GM04504 (cell line): ENCODE data around the gene MSL3.
A peak's percentile ranks its signal among the peaks of the same experiment; 100 is the strongest.

Experiments
- DNase-seq: peaks from one replicate; pipeline ENCODE4 v3.0.0-alpha.2; 2012; ENCODE audit warnings: low read depth

Gene MSL3

GRCh38 chrX:11757719-11758399 is at the start of gene MSL3:
MSL3 (plus strand) TSS chrX:11758237; CDS start chrX:11758264, 27 bp downstream.
- DNase-seq: peak; percentile 25

GRCh38 chrX:11722304-11722703 is 35.7 kb upstream of the MSL3 start:
- DNase-seq: no peak

- DNase-seq: peak; percentile 9
Observed at GRCh38 chrX:11724122-11725017, 33.7 kb upstream of the MSL3 start.

- DNase-seq: no peak
Observed at GRCh38 chrX:11725631-11726442, 32.2 kb upstream of the MSL3 start.

GRCh38 chrX:11728556-11728955 is 29.5 kb upstream of the MSL3 start:
- DNase-seq: no peak

GRCh38 chrX:11733614-11734013 is 24.4 kb upstream of the MSL3 start:
- no peak for DNase-seq

GRCh38 chrX:11739776-11740175 is 18.3 kb upstream of the MSL3 start:
- no peak for DNase-seq

- DNase-seq: no peak
Observed at GRCh38 chrX:11740794-11741193, 17.2 kb upstream of the MSL3 start.

GRCh38 chrX:11741574-11741973 is 16.5 kb upstream of the MSL3 start:
- no peak for DNase-seq

- DNase-seq: no peak
Observed at GRCh38 chrX:11745881-11746280, 12.2 kb upstream of the MSL3 start.

GRCh38 chrX:11750046-11750445 is 8.0 kb upstream of the MSL3 start:
- no peak for DNase-seq

- DNase-seq: no peak
Observed at GRCh38 chrX:11750694-11751093, 7.3 kb upstream of the MSL3 start.

- DNase-seq: no peak
Observed at GRCh38 chrX:11751261-11751660, 6.8 kb upstream of the MSL3 start.

GRCh38 chrX:11753668-11754067 is 4.4 kb upstream of the MSL3 start:
- DNase-seq: no peak

- no peak for DNase-seq
Observed at GRCh38 chrX:11754958-11755645, 2.9 kb upstream of the MSL3 start.

- no peak for DNase-seq
Observed at GRCh38 chrX:11755724-11756123, 2.3 kb upstream of the MSL3 start.

GRCh38 chrX:11756354-11757318 is 1.4 kb upstream of the MSL3 start:
- DNase-seq: no peak

GRCh38 chrX:11757397-11757718 is 679 bp upstream of the MSL3 start:
- DNase-seq: no peak

GRCh38 chrX:11758400-11759171 is 549 bp downstream of the MSL3 start:
- peak; percentile 48 for DNase-seq

GRCh38 chrX:11759172-11759460 is 1.1 kb downstream of the MSL3 start:
- no peak for DNase-seq
